ENCODE results near the gene TUSC2. TPM values are rescaled to one million over a fixed set of nuclear protein-coding genes. Genes with fewer than 3 reads are reported as not detected.

TUSC2 gene
- polyA plus RNA-seq, 1 of the 3 experiments (the other 2 are of a cell fraction), result 58.7 TPM

- TF ChIP-seq SMC3 (IDR thresholded peaks at IDR 0.05; ENCODE audit: low read depth, low read length), result peak; percentile 69
Observed at GRCh38 chr3:50324351-50325112, 3.5 kb downstream of the TUSC2 start (continued).

GRCh38 chr3:50323614-50324199 lies 4.3 kb downstream of the TUSC2 start:
- CTCF ChIA-PET, result interaction anchor here (0.7 to 6.0 kb wide), 27 partner anchors 9 to 290 kb away, joined by 3 to 60 read pairs (median 4); partner anchors contain the start of genes HYAL1, HYAL3, NAA80 and RASSF1

GRCh38 chr3:50323092-50323600 lies 4.9 kb downstream of the TUSC2 start:
- no peaks in the 10 kb centered on the region for H4K20me1 ChIP-seq (ENCODE audit: insufficient read depth)
- H3K4me2 ChIP-seq, result no peak overlapping the region
- H3K4me3 ChIP-seq (ENCODE audit: low read depth in 2 of 2, low read length in 1 of 2), result no peak overlapping the region
- H3K9me3 ChIP-seq, result no peaks in the 10 kb centered on the region
- H3K27ac ChIP-seq (ENCODE audit: low read depth in 2 of 2, low read length in 1 of 2), result no peak overlapping the region; a peak in 1 of 4 replicates
- TF ChIP-seq JUND (IDR thresholded peaks at IDR 0.05) (no peak), PBX3 (IDR thresholded peaks at IDR 0.05) (no peak), USF2 (IDR thresholded peaks at IDR 0.05; ENCODE audit: borderline replicate concordance, low read depth, low read length) (no peak), NRF1 (IDR thresholded peaks at IDR 0.05; ENCODE audit: low read depth, low read length) (no peak), USF1 (IDR thresholded peaks at IDR 0.05; ENCODE audit: borderline replicate concordance, low read depth) (no peak), RCOR1 (IDR thresholded peaks at IDR 0.05; ENCODE audit: low read length) (no peak), POLR2AphosphoS5 (IDR thresholded peaks at IDR 0.05; ENCODE audit: low read depth, low read length) (no peak), EZH2phosphoT487 (IDR thresholded peaks at IDR 0.05; ENCODE audit: borderline replicate concordance, low read depth) (no peak), CTCF (IDR thresholded peaks at IDR 0.05) (no peak), ELF1 (IDR thresholded peaks at IDR 0.05) (no peak)
- WGBS (ENCODE audit: low lambda C conversion rate), result 64% methylated on average over 3 of the region's 4 CpGs
- ChIA-PET CTCF (interaction anchor here (0.7 to 6.0 kb wide), 12 partner anchors 12 to 290 kb away, joined by 3 to 60 read pairs (median 4); partner anchors contain the start of genes HYAL1, HYAL3, IFRD2 and NAA80), POLR2A (interaction anchor here (1.6 kb wide), 1 partner anchor 14 kb away, joined by 4 read pairs; no protein-coding TSS in a partner anchor)
- no peak for DNase-seq
- H3K9me2 ChIP-seq, result no peaks in the 10 kb centered on the region
- H3K9ac ChIP-seq, result no peak overlapping the region
- peaks cover 0 to 45% of the 10 kb centered on the region in 2 experiments; a peak in 2 of 4 replicates for H3K4me1 ChIP-seq (ENCODE audit: control insufficient read depth in 1 of 2, insufficient read depth in 2 of 2, low read depth in 1 of 2, low read length in 1 of 2)
- H3K79me2 ChIP-seq (ENCODE audit: insufficient read depth), result peaks cover 51% of the 10 kb centered on the region
- peaks cover 10% of the 10 kb centered on the region for H3F3A ChIP-seq (replicated peaks; ENCODE audit: insufficient read depth)
- no peaks in the 10 kb centered on the region for H3K27me3 ChIP-seq (ENCODE audit: insufficient read depth)
- H3K36me3 ChIP-seq (replicated peaks in 1 of 2; ENCODE audit: control insufficient read depth in 1 of 2, insufficient read depth in 2 of 2, low read length in 1 of 2), result peaks cover 8 to 38% of the 10 kb centered on the region in 2 experiments
- H2AFZ ChIP-seq (ENCODE audit: low read depth), result no peak overlapping the region

More at GRCh38 chr3:50323614-50324199, 4.3 kb downstream of the TUSC2 start:
- Histone ChIP-seq H3K4me2 (no peak overlapping the region), H4K20me1 (ENCODE audit: insufficient read depth) (no peaks in the 10 kb centered on the region), H3K27ac (ENCODE audit: low read depth in 2 of 2, low read length in 1 of 2) (no peak overlapping the region), H3K4me3 (ENCODE audit: low read depth in 2 of 2, low read length in 1 of 2) (no peak overlapping the region), H3K9me2 (no peaks in the 10 kb centered on the region), H3K27me3 (ENCODE audit: insufficient read depth) (no peaks in the 10 kb centered on the region), H3F3A (replicated peaks; ENCODE audit: insufficient read depth) (peaks cover 14% of the 10 kb centered on the region), H3K9ac (no peak overlapping the region), H3K9me3 (no peaks in the 10 kb centered on the region), H3K79me2 (ENCODE audit: insufficient read depth) (peaks cover 45% of the 10 kb centered on the region), H2AFZ (ENCODE audit: low read depth) (no peak overlapping the region), H3K36me3 (replicated peaks in 1 of 2; ENCODE audit: control insufficient read depth in 1 of 2, insufficient read depth in 2 of 2, low read length in 1 of 2) (peaks cover 8 to 33% of the 10 kb centered on the region in 2 experiments), H3K4me1 (ENCODE audit: control insufficient read depth in 1 of 2, insufficient read depth in 2 of 2, low read depth in 1 of 2, low read length in 1 of 2) (peaks cover 0 to 44% of the 10 kb centered on the region in 2 experiments; a peak in 2 of 4 replicates)
- 87% methylated on average over 2 of the region's 5 CpGs for WGBS (ENCODE audit: low lambda C conversion rate)
- no peak for DNase-seq
- POLR2A ChIA-PET, result interaction anchor here (1.6 to 1.7 kb wide), 2 partner anchors 13 to 32 kb away, joined by 4 to 6 read pairs; partner anchors contain the start of gene IFRD2
- TF ChIP-seq RAD21 (IDR thresholded peaks at IDR 0.05; ENCODE audit: low read length) (no peak), RFX5 (IDR thresholded peaks at IDR 0.05; ENCODE audit: low read length) (no peak), POLR2AphosphoS5 (IDR thresholded peaks at IDR 0.05; ENCODE audit: low read depth, low read length) (0 out of 2 replicates have a peak, but pooled peaks have one; percentile 21)
